HG02763 (cell line): ENCODE results near the gene WDR53.
A peak's percentile ranks its signal among the peaks of the same experiment; 100 is the strongest.
"Not testable (repeated sequence)": the region's sequence is repeated elsewhere in the genome, so short reads cannot be mapped to it uniquely, and the experiment has no call there.

Experiments
- ATAC-seq: cut with Tn5 transposase; IDR thresholded peaks from one replicate; pipeline ENCODE4 v1.9.1; 2021; ENCODE audit warnings: mild to moderate bottlenecking, moderate library complexity; ENCODE audit not compliant: unreplicated experiment

WDR53 gene

DNA sequence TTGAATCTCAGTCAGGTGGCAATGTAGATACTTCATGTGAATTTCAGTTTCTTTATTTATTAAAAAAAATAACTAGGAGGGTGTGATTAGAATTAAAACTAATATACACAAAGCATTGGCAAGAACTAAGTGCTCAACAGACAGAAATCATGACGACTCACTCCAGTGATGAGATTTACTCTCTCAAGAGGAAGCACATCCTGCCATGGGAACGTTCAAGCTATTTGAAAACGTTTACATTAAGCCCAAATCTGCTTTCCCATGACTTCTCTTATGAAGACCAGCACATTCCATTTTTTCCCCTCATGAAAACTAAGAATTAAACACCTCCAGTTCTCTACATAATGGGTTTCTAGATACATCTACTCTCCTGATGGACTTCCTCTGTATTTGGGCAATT, 8.5 kb downstream of the WDR53 start:
- no peak for ATAC-seq

DNA sequence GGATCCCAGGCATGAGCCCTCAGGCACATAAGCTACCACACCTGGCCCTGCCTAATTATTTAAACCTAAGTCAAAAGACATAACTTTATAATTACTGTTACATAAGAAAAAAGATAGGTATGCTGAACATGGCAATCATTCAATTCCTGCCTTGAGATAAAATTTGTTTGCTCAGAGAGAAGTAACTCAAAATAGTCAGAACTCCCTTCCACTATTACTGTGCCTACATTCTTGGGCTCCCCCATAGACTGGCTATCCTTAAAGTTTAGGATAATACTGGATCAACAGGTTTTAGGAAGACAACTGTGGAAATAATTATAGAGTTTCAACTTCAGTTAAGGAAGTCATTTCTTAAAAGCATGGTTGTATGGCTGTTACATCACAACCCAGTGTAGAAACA, 9.9 kb downstream of the WDR53 start:
- ATAC-seq: no peak

DNA sequence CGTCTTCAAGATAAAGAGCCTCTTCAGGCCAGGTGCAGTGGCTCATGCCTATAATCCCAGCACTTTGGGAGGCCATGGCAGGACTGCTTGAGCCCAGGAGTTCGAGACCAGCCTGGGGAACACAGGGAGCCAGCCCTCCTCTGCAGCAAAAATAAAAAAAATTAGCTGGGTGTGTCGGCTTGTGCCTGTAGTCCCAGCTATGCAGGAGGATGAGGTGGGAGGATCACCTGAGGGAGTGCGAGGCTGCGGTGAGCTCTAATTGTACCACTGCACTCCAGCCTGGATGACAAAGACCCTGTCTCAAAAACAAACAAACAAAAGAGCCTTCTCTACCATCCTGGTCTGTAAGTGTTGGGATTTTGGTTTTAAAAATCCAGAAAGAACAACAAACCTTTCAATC, 11.1 kb downstream of the WDR53 start:
- ATAC-seq: no peak

DNA sequence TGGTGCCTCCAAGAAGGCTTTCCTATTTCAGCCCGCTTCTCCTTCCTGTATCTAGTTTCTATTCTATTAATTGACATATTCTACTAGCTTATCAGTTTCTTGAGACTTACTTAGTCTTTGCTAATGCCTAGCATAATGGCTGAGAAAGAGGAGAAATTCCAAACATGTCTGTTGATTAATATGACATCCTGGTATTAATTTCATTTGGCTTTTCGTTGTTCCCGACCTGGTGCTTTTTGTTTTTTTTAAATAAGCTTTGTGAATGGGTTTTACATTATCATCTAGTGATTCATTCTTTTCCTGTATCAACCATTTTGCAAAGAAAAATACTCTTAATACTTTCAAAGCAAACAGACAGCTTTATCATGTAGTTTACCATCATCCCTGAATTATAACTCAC, 13.1 kb downstream of the WDR53 start:
- ATAC-seq: no peak

DNA sequence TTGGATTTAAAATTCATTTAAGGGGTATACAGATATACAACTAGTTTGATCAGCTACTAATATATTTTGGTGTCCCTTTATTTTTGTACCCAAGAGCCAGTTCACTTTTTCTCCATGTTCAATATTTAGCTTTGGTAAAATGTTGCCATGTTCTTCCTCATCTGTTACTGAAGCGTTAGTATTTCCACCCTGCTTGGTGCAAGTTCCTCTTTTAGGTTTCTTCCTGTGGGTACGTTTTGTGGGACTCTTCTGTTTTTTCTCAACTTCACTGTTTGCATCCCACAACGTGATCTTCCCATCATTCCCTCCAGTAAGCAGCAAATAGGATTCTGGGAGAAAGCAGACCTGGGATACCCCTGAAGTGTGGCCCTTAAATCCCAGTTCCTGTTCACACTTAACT, 14.1 kb downstream of the WDR53 start:
- ATAC-seq: no peak

DNA sequence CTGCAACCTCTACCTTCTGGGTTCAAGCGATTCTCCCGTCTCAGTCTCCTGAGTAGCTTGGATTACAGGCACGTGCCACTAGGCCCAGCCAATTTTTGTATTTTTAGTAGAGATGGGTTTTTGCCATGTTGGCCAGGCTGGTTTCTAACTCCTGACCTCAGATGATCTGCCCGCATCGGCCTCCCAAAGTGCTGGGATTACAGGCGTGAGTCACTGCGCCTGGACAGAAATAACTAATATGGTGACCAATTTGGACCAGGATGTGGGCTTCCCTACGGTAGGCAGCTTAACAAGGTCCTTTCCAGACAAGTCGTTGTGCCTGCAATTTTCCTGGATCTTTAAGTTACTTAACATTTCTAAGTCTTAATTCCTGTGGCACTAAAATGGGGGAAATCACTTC, 14.8 kb downstream of the WDR53 start:
- ATAC-seq: no peak

DNA sequence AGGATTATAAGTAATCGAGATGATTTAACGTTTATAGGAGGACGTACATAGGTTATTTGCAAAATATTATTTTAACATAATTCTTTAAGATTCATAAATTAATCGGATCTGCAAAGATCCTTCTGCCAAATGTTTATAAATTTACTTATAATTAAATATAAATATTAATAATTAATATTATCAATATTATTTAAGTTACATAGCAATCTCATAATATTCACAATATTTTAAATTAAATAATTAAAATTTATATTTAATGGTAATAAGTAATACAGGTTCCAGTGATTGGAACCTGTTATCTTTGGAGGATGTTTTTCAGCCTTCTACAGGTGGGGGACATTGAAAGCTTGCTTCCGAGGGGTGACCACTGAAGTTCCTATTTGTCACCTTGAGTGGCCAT, 16.1 kb downstream of the WDR53 start:
- no peak for ATAC-seq

DNA sequence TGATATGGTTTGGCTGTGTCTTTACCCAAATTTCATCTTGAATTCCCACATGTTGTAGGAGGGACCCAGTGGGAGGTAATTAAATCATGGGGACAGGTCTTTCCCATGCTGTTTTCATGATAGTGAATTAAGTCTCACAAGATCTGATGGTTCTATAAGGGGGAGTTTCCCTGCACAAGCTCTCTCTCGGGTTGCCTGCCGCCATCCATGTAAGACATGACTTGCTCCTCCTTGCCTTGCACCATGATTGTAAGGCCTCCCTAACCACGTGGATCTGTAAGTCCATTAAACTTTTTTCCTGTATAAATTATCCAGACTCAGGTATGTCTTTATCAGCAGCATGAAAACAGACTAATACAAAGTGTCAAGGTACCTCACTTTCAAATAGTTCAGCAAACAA, 18.2 kb downstream of the WDR53 start:
- ATAC-seq: not testable (repeated sequence)

DNA sequence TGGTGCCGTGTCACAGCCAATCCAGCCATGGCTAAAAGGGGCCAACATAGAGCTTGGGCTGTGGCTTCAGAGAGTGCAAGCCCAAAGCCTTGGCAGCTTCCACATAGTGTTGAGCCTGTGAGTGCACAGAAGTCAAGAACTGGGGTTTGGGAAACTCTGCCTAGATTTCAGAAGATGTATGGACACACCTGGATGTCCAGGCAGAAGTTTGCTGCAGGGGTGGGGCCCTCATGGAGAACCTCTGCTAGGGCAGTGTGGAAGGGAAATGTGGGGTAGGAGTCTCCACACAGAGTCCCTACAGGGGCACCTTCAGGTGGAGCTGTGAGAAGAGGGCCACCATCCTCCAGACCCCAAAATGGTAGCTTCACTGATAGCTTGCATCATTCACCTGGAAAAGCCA, 19.0 kb downstream of the WDR53 start:
- not testable (repeated sequence) for ATAC-seq

DNA sequence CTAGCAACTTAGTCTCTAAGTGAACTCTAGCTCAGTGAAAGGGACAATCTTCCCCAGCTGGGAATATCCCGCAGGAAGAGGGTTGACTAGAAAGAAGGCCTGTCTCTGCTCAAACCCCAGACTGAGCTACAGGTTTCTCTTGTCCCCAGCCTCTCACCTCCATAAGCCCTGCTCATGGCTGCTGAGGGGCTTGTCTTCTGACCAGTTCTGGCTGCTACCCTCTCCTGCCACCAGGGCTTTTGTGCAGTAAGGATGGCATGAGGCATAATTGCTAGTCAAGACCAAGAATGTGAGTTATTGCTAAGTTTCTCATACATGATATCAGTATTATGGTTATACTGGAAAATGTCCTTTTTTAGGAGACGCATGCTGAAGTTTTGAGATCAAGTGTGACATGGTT, 21.3 kb downstream of the WDR53 start:
- no peak for ATAC-seq

DNA sequence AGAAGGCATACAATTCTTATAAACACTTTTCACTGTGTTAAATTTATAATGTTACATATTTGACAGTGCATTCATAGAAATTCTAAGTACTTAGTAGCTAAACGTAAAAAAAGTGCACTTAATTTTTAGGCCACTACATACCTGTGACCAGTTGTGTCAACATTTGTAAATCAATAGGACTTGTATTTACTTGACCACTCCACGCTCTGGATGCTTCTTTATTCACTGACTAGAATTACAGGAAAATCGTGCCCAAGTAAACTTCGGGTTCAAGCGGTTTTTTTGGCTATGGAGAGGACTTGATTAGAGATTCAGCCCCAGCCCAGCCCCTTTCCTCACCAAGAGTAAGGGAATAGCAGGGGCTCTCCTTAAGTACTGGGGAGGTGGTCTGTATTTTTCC, 21.8 kb downstream of the WDR53 start:
- no peak for ATAC-seq

DNA sequence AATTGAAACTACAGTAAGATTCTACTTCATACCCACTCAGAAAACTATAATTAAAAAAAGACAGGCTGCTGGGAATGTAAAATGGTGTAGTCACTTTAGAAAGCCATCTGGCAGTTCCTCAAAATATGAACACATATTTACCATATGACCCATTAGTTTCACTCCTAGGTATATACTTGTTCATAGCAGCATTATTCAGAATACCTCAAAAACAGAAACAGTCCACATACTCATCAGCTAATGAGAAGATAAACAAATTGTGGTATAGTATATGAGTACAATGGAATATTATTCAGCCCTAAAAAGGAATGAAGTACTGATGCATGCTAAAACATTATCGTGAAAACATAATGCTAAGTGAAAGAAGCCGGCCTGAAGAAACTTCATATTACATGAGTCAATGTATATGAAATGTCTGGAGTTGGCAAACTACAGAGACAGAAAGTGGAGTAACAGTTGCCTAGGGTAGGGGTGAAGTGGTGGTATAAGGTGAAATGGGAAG, 23.8 kb downstream of the WDR53 start:
- ATAC-seq: no peak

DNA sequence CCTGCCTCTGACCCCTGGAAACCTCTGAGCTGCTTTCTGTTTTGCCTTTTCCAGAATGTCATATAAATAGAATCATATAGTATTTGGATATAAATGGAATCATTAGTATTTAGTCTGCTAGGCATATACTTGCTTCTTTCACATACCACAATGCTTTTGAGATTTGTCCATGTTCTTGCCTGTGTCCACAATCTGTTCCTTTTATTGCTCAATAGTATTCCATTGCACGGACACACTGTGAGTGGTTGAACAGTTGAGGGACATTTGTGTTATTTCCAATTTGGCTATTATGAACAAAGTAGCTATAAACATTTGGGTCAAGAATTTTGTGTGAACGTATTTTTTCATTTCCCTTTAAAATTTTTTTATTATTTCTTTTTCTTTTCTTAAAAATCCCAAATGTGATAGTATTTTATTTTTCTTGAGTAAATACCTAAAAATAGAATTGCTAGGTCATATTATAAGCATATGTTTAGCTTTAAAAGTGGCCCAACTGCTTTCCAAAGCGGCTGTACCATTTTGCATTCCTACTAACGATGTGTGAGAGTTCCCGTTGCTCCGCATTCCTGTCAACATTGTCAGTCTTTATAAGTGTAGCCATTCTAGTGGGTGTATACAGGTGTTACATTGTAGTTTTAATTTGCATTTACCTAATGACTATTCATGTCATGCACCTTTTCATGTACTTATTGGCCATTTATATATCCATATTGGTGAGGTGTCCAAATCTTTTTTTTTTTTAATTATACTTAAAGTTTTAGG, 26.5 kb downstream of the WDR53 start:
- ATAC-seq: no peak

DNA sequence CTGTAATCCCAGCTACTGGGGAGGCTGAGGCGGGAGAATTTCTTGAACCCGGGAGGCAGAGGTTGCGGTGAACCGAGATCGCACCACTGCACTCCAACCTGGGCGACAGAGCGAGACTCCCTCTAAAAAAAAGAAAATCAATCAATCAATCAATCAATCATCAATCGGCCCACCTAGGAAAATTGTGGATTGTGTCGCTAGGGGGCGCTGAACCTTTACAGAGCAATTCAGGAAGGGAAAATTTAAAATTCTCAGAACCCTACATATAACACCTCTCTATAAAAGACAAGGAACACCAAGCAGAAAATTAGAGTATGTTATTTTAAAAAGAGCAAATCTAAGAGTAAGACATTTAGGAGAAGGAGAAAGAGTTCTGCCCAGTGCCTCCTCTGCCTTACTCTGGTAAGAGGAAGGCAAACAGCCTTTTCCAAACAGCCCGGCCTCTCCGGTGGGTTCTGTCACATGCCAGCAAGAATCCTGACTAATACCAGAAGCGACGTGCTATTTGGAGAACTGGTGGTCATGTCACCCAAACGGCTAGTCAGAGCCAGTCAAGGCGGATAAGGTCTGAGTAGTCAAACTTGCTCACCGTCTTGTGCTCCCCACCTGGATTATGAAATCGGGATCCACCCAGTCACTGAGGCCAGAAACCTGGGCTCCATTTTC, 30.9 kb downstream of the WDR53 start:
- ATAC-seq: no peak

DNA sequence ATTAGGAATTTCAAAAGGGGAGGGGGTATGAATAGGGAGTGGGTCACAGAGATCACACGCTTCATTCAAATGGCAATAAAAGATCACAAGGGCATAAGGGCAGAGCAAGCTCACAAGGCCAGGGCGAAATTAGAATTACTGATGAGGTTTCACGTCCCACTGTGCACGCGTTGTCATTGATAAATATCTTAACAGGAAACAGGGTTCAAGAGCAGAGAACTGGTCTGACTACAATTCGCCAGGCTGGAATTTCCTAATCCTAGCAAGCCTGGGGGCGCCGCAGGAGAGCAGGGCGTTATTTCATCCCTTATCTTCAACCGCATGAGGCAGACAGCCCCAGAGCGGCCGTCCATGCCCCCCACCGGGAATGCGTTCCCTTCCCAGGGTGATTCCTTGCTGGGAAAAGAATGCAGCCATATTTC, 35.1 kb downstream of the WDR53 start:
- ATAC-seq: no peak

DNA sequence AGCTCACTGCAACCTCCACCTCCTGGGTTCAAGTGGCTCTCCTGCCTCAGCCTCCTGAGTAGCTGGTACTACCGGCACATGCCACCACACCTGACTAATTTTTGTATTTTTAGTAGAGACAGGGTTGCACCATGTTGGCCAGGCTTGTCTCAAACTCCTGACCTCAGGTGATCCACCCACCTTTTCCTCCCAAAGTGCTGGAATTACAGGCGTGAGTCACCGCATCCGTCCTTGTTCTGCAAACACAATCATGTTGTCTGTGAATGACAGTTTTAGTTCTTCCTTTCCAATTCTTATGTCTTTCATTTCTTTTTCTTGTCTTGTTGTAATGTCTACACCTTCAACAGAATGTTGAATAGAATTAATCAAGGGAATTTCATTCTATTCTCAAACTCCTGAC, 36.9 kb downstream of the WDR53 start:
- no peak for ATAC-seq

DNA sequence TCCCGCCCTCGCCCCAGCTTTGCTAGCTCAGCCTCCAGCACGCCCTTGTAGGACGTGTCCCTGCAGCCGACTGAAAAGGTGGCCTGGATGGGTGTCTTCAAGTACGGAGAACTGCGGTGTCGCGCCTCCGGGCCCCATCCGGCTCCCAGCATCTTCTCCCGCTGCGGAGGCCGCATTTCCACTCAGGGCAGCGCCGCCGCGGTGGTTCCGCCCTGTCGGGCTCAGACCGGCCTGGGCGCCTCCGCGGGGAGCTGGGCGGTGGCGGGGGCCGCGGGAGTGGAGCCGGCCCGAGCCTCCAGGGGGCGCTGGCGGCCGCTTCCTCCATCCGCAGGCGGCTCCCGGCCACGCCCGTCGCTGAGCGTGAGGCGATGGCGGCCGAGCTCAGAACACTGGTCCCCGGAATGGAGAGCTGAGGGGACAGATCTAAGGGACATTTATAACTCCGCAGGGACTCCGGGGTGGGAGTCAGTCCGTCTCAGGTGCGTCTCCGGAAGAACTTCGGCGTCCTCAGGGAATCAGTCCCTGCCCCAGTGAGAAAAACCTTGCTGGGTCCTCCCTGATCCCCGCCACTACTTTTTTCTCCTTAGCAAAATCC, 39.6 kb downstream of the WDR53 start:
- ATAC-seq: peak; percentile 65

DNA sequence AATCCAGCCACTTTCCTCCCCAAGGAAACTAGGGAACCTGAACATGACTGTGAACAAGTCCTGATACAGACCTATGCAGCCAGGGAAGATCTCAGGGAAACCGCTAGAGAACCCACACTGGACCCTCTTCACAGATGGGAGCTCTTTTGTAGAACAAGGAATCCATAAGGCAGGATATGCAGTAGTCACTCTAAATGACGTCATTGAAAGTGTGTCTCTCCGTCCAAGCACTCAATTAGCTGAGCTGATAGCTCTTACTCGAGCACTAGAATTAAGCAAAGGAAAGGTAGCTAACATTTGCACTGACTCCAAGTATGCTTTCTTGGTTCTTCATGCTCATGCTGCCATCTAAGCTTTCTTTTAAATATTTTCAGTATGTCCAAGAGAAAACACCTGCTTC, 43.2 kb downstream of the WDR53 start:
- ATAC-seq: no peak

DNA sequence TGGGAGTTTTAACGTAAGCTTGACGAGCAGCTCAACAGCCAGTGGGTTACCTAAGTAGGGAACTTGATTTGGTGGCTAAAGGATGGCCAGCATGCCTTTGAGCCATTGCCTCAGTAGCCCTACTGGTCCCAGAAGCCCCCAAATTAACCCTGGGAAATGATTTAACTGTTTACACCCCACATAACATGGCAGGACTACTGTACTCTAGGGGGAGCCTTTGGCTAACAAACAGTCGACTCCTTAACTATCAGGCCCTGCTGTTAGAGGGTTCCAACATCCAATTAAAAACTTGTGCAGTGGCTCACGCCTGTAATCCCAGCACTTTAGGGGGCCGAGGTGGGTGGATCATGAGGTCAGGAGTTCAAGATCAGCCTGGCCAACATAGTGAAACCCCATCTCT, 43.8 kb downstream of the WDR53 start:
- no peak for ATAC-seq

DNA sequence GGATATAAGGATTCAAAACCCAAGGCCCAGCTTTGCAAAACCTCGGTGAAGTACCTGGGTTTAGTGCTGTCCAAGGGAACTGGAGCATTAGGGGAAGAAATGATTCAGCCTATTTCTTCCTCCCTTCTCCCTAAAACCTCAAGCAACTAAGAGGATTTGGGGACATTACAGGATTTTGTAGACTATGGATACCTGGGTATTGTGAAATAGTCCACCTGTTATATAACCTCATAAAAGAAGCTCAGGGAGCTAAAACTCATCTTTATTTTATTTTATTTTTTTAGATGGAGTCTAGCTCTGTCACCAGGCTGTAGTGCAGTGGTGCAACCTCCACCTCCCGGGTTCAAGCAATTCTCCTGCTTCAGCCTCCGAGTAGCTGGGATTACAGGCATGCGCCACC, 44.5 kb downstream of the WDR53 start:
- ATAC-seq: no peak

DNA sequence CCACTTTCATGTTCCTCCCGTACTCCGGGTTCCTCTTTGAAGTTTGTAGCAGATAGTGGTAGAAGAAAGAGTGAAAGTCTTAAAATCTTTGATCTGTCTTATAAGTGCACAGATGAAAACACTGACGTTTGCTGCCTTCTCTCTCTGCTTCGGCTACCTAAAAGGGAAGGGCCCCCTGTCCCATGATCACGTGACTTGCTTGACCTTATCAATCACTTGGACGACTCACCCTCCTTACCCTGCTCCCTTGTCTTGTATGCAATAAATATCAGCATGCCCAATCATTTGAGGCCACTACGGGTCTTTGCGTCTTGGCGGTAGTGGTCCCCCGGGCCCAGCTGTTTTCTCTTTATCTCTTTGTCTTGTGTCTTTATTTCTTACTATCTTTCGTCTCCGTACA, 47.1 kb downstream of the WDR53 start:
- ATAC-seq: not testable (repeated sequence)

DNA sequence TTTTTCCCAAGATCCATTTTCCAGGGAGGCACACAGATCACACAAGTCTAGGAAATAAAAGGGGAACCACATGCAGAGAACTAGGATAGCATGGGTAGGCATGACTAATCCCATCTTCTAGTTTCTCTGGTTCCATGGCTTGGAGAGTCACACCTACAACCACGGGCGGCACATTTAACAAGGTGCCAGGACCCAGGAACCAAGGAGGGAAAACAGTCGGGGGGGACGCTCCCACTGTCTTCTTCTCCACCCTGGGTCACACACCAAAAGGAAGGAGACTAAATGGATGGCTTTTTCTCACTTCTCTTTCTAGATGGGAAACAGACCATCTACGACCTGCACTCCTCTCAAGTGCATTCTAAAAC, 48.7 kb downstream of the WDR53 start:
- no peak for ATAC-seq
